Activated CD4-positive, alpha-beta T cell treated with anti-CD3 and anti-CD28 coated beads, Interleukin-2, amount 50 U/mL, for 4 hours (primary cell): ENCODE data around the gene ARMC2.
"Not testable (repeated sequence)": the region's sequence is repeated elsewhere in the genome, so short reads cannot be mapped to it uniquely, and the experiment has no call there.

Experiments
- DNase-seq, 2 experiments: peaks; one replicate each; pipeline ENCODE4 v3.0.0-alpha.2; 2020

ARMC2 gene

DNA sequence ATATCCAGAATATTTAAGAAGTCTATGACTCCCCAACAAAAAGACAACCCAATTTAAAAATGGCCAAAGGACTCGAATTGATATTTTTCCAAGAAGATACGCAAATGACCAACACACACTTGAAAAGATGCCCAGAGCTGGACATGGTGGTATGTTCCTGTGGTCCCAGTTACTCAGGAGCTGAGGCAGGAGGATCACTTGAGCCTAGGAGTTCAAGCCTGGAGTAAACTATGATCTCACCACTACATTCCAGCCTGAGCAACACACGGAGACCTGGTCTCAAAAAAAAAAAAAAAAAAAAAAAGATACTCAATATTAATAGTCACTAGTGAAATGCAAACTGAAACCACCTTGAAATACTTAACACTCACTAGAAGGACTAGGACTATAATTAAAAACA lies 12.2 kb upstream of the ARMC2 start:
- no peak for DNase-seq

DNA sequence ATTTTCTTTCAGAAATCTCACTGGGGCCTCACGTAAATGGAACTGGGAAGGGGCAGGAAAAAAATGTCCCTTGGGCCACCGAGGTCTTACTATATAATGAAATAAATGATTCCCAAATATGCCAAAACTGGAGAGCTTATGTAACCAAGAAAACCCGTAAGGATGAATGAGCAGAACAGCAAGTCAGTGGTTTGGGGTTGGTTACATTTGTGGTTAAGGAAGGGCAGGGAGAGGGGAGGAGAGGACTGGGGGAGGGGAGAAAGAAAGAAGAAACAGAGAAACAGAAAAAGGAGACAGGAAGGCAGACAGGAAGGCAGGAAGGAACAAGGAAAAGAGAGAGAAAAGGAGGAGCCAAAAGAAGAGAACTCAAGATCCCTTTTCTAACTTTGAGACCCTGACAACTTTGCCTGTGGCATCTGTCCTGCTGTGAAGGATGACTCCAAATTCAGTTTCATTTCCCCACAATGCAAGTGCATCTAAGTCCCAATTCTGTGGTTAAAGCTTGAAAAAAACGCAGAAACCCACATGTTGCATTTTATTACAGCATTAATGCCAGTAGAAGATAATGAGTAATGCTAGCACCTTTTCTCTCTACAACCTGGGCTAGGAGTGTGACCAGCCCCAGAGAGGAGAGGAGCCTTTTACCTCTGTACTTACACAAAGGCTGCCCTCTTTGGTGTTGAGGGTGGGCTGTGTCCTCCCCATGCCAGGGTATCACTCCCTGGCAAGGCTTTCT lies 10.8 kb upstream of the ARMC2 start:
- DNase-seq = no peak

DNA sequence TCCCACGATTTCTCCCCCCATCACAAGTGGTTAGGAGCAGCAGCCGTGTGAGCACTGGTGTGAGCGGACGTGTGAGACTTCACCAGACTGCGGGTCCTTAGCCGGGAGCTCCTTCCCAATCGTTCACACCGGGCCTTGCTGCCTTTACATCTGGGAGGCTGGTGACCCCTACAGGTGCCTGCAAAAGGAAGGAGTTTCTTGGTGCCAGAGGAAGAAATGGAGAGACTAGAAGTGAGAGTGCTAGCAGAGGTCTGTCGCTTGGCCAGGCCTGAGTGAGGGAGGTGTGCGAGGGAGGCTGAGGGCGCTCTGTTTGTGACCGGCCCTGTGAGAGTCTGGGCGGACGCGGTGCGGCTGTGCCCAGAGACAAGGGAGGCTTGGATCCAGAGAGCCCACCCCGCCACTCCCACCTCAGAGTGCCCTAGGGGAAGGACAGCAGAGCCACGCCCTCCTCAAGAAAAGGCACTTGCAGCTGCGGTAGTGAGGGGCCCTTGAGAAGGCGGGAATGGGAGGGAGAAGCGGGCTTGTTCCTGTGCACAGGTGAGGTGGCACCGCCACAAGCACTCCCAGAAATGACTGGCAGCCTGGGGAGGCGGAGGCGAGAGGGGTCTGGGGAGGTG lies 10.0 kb upstream of the ARMC2 start:
- no peak for DNase-seq

- DNase-seq = no peak
Observed at GRCh38 chr6:108839083-108839642, 9.1 kb upstream of the ARMC2 start.

- DNase-seq = no peak
Observed at GRCh38 chr6:108840919-108841318, 7.3 kb upstream of the ARMC2 start.

- DNase-seq = no peak
Observed at GRCh38 chr6:108841377-108841855, 6.8 kb upstream of the ARMC2 start.

GRCh38 chr6:108844135-108844534 lies 4.1 kb upstream of the ARMC2 start:
- no peak for DNase-seq

GRCh38 chr6:108845145-108845544 lies 3.1 kb upstream of the ARMC2 start:
- DNase-seq = no peak

GRCh38 chr6:108846101-108846500 lies 2.1 kb upstream of the ARMC2 start:
- no peak for DNase-seq

DNA sequence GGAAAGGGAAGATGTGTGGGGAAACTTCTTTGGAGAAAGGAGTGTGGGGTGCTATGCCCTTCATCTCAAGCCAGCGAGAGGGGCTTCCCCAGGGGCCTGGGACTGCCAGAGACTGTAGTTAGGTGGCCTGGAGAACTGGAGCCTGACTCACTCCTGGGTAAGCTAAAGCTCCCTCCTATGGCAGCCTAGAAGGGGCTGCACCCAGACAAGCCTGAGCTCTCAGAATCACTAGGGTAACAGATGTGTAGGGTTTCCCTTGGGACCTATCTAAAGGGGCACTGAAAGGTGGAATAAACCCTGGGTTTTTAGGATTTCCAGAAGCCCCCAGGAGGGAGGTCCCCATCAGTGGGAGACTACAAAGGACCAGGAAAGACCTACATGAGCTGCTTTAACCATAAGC lies 1.6 kb upstream of the ARMC2 start:
- DNase-seq = no peak

- no peak for DNase-seq
Observed at GRCh38 chr6:108847738-108848115, 495 bp upstream of the ARMC2 start.

DNA sequence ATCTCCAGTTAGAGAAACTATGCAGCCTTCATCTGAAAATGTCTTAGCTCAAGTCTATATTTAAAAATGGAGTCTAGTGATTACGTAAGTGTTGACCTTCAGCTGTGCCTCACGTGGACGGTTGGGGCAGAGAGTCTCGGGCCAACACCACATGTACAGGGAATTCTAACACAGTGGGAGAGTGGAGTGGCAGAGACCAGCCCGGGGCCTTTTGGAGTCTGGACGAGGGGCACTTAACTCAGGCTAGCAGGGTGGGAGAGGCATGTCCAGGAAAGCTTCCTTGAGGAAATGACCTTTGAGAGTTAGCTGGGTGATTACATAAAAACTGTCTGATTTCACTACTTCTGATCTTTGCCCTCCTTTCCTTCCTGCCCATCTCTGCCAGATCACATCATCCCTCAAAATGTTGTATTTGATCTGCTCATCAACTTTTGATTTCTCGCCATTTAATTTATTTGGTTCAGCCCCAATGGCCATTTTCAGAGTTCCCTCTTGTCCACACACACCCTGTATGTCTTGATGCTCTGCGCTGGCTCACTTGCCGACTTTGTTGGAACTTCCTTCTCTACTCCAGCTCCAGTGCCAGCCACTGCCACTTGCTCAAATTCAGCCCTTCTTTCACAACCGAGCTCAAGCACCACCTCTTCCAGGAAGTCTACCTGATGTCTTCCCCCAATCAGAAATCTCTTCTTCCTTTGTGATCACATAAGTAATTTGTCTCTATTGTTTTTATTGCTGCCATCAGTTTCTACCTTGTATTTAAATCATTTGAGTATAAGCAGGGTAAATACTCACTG lies 2.6 kb downstream of the ARMC2 start:
- no peak for DNase-seq

DNA sequence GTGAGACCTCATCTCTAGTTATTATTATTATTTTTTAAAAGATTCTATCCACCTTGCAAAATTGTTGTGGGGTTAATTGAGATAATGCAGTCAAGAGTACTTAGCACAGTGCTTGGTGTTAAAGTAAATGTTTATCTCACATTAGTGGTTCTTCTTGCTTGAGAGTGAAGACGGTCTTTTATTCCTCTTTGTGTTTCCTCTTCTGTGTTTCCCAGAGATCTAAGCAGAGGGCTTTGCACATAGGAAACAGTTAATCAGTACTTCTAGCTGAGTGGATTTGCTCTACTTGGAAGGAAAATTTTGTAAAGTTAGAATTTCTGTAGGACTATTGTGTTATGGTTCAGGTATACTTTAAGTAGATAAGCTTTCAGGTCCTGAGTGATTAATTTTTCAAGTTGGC lies 3.5 kb downstream of the ARMC2 start:
- DNase-seq = no peak

DNA sequence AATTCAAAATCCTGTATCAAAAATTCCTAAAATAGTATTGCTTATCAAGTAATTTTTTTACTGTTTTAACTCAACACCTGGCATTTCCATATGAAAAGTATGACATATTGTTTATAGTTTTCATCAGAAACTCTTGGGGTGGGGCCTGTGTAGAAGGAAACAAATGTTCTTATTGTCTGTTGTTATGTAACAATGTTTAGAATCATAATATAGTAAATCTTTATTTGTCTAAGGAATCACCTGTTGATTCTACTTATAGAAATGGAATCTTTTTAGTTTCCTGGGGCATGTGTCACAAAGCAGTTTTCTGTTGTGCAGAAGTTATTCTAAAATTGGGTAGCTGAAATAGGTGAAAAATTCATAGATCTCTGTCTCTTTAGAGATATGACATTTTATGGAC lies 4.9 kb downstream of the ARMC2 start:
- no peak for DNase-seq

DNA sequence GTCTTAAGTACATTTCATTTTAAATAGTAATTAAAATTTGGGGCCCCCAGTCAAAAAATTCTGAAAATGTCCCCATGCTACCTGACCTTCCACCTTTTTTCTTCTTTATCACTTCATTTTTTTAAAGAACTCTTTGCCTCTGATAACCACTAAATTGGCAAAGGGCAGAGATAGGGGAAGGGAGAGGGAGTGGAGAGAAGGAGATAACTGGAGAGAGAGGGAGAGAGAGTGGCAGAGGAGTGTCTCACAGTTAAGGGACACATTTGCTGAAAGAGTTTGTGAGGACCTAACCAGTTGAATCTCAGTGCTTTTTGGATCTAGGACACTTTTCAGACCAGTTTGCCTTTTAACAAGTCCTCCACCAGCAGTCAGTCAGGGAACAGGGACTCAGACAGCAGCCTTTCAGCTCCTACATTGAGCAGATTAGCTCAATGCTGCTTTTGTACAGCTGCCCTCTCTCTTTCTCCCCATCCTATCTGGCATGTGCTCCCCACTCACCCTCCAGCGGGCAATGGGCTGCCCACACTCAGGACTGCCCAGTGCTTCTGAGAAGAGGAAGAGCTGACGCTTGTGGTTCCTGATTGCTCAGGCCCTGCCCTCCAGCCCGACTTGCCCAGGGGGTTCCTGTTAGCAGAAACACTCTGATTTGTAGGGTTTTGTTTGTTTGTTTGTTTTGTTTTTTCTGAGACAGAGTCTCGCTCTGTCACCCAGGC lies 14.4 kb downstream of the ARMC2 start:
- DNase-seq = no peak

GRCh38 chr6:108865751-108866286 lies 17.6 kb downstream of the ARMC2 start:
- not testable (repeated sequence) for DNase-seq

- no peak for DNase-seq
Observed at GRCh38 chr6:108866798-108867197, 18.6 kb downstream of the ARMC2 start.

GRCh38 chr6:108868647-108869046 lies 20.4 kb downstream of the ARMC2 start:
- DNase-seq = no peak

- DNase-seq = no peak
Observed at GRCh38 chr6:108869876-108870275, 21.7 kb downstream of the ARMC2 start.

DNA sequence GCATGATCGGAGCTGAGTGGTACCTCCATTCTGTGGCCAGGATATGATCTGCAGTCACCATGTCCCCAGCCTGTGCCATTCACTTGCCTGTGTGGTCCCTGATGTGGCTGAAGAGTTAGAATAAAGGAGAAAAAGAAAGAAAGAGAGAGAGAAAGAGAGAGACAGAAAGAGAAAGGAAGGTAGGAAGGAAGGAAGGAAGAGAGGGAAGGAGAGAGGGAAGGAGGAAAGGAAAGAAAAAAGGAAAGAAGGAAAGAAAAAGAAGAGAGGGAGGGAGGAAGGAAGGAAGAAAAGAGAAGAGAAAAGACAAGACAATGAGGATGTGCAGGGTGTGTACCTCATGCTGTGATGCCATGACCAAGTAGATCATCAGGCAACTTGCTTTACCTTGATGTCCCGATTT lies 22.1 kb downstream of the ARMC2 start:
- no peak for DNase-seq

DNA sequence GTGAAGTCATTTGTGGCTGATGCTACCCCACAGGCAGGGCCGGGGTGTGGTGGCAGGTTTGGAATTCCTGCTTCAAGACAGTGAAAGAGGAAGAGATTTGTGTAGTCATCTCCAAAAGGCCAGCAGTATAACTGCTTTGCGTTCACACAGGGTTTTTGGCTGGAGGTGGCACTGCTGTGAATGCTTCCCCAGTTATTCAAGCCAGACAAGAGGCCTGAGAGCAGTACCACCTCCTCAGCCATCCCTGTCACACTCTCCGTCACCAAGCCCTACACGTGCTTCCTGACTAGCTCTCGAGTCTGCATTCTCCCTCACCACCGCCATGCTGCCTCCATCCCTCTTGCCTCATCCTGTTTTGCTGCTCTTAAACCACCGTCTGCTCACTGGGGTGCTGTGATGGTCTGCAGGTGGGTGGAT lies 23.9 kb downstream of the ARMC2 start:
- no peak for DNase-seq

GRCh38 chr6:108872575-108872974 lies 24.4 kb downstream of the ARMC2 start:
- no peak for DNase-seq

GRCh38 chr6:108873251-108873650 lies 25.0 kb downstream of the ARMC2 start:
- no peak for DNase-seq
